Measurements from ENCODE around the gene TUBB2A. TPM values are rescaled to one million over a fixed set of nuclear protein-coding genes. Genes with fewer than 3 reads are reported as not detected.

Gene TUBB2A
- 48.0 TPM for total RNA-seq
- 1 to 10 TPM; 4.8 to 8.0 (median 6.7) TPM for polyA plus RNA-seq

- peaks cover 0 to 3% (median 0%) of the 10 kb centered on the region in 7 donors for H3K9me3 Mint-ChIP-seq
- peaks cover 4% of the 10 kb centered on the region for H3K27me3 Mint-ChIP-seq
- no peaks in the 10 kb centered on the region for H3K27me3 ChIP-seq (ENCODE audit: control insufficient read depth, insufficient read depth, low read length)
- H3K27ac ChIP-seq (ENCODE audit: insufficient read depth, low read length, poor library complexity, severe bottlenecking) = peak within 1 kb of the TSS; percentile 81
- peaks cover 10% of the 10 kb centered on the region for H3K36me3 Mint-ChIP-seq
- peak within 1 kb of the TSS; percentile 94 to 96 (median 95) for H3K27ac Mint-ChIP-seq
- peak; percentile 83 to 91 (median 84) for DNase-seq
- H3K4me3 ChIP-seq (ENCODE audit: low read depth, low read length) = peak within 1 kb of the TSS; percentile 80
- H3K4me1 ChIP-seq (ENCODE audit: control insufficient read depth, insufficient read depth, low read length, poor library complexity, severe bottlenecking) = peaks cover 39% of the 10 kb centered on the region
- no peaks in the 10 kb centered on the region for H3K9me3 ChIP-seq (ENCODE audit: control insufficient read depth in 2 of 2, low read length in 2 of 2)
- ATAC-seq (ENCODE audit: low read depth in 2 of 2) = peak; percentile 70 to 71
- peak within 1 kb of the TSS; percentile 88 to 96 (median 91) for H3K4me3 Mint-ChIP-seq
- peaks cover 10 to 52% (median 26%) of the 10 kb centered on the region in 4 donors for H3K4me1 Mint-ChIP-seq
- H3K36me3 ChIP-seq (ENCODE audit: control insufficient read depth, insufficient read depth, low read length) = no peaks in the 10 kb centered on the region
Observed at GRCh38 chr6:3157131-3157933, at the start of gene TUBB2A. TSS of gene TUBB2A (minus strand) at chr6:3157544. CDS start at chr6:3157463, 81 bp downstream.

GRCh38 chr6:3206339-3207015 is 49.1 kb upstream of the TUBB2A start:
- no peaks in the 10 kb centered on the region for H3K9me3 ChIP-seq (ENCODE audit: control insufficient read depth in 2 of 2, low read length in 2 of 2)
- Mint-ChIP-seq H3K27me3 (peaks cover 15% of the 10 kb centered on the region), H3K27ac (no peak overlapping the region), H3K9me3 (peaks cover 0 to 8% (median 1%) of the 10 kb centered on the region in 7 donors), H3K4me3 (no peak overlapping the region), H3K4me1 (peaks cover 3 to 16% (median 10%) of the 10 kb centered on the region in 4 donors), H3K36me3 (no peaks in the 10 kb centered on the region)
- H3K27ac ChIP-seq (ENCODE audit: insufficient read depth, low read length, poor library complexity, severe bottlenecking) = no peak overlapping the region
- DNase-seq = no peak
- ATAC-seq (ENCODE audit: low read depth in 2 of 2) = no peak
- H3K27me3 ChIP-seq (ENCODE audit: control insufficient read depth, insufficient read depth, low read length) = peaks cover 4% of the 10 kb centered on the region
- H3K4me1 ChIP-seq (ENCODE audit: control insufficient read depth, insufficient read depth, low read length, poor library complexity, severe bottlenecking) = peaks cover 11% of the 10 kb centered on the region
- H3K4me3 ChIP-seq (ENCODE audit: low read depth, low read length) = no peak overlapping the region
- H3K36me3 ChIP-seq (ENCODE audit: control insufficient read depth, insufficient read depth, low read length) = no peaks in the 10 kb centered on the region

GRCh38 chr6:3205913-3206312 is 48.6 kb upstream of the TUBB2A start:
- H3K4me3 ChIP-seq (ENCODE audit: low read depth, low read length) = no peak overlapping the region
- Mint-ChIP-seq H3K9me3 (peaks cover 0 to 8% (median 1%) of the 10 kb centered on the region in 7 donors), H3K4me3 (no peak overlapping the region), H3K4me1 (peaks cover 3 to 16% (median 10%) of the 10 kb centered on the region in 4 donors), H3K36me3 (no peaks in the 10 kb centered on the region), H3K27ac (no peak overlapping the region), H3K27me3 (peaks cover 15% of the 10 kb centered on the region)
- peaks cover 4% of the 10 kb centered on the region for H3K27me3 ChIP-seq (ENCODE audit: control insufficient read depth, insufficient read depth, low read length)
- H3K27ac ChIP-seq (ENCODE audit: insufficient read depth, low read length, poor library complexity, severe bottlenecking) = no peak overlapping the region
- no peak for DNase-seq
- H3K9me3 ChIP-seq (ENCODE audit: control insufficient read depth in 2 of 2, low read length in 2 of 2) = no peaks in the 10 kb centered on the region
- H3K4me1 ChIP-seq (ENCODE audit: control insufficient read depth, insufficient read depth, low read length, poor library complexity, severe bottlenecking) = peaks cover 11% of the 10 kb centered on the region
- ATAC-seq (ENCODE audit: low read depth in 2 of 2) = no peak
- H3K36me3 ChIP-seq (ENCODE audit: control insufficient read depth, insufficient read depth, low read length) = no peaks in the 10 kb centered on the region

- no peak overlapping the region for H3K27ac ChIP-seq (ENCODE audit: insufficient read depth, low read length, poor library complexity, severe bottlenecking)
- peaks cover 0 to 8% (median 1%) of the 10 kb centered on the region in 7 donors for H3K9me3 Mint-ChIP-seq
- H3K36me3 Mint-ChIP-seq = no peaks in the 10 kb centered on the region
- H3K4me1 Mint-ChIP-seq = peaks cover 3 to 16% (median 10%) of the 10 kb centered on the region in 4 donors
- peaks cover 15% of the 10 kb centered on the region for H3K27me3 Mint-ChIP-seq
- ATAC-seq (ENCODE audit: low read depth in 2 of 2) (no peak), DNase-seq (no peak)
- peaks cover 11% of the 10 kb centered on the region for H3K4me1 ChIP-seq (ENCODE audit: control insufficient read depth, insufficient read depth, low read length, poor library complexity, severe bottlenecking)
- no peak overlapping the region for H3K4me3 Mint-ChIP-seq
- no peak overlapping the region for H3K27ac Mint-ChIP-seq
- H3K4me3 ChIP-seq (ENCODE audit: low read depth, low read length) = no peak overlapping the region
- no peaks in the 10 kb centered on the region for H3K9me3 ChIP-seq (ENCODE audit: control insufficient read depth in 2 of 2, low read length in 2 of 2)
- H3K27me3 ChIP-seq (ENCODE audit: control insufficient read depth, insufficient read depth, low read length) = peaks cover 9% of the 10 kb centered on the region
- H3K36me3 ChIP-seq (ENCODE audit: control insufficient read depth, insufficient read depth, low read length) = no peaks in the 10 kb centered on the region
Observed at GRCh38 chr6:3204921-3205320, 47.6 kb upstream of the TUBB2A start.

- Mint-ChIP-seq H3K27me3 (peaks cover 11% of the 10 kb centered on the region), H3K4me1 (no peaks in the 10 kb centered on the region), H3K27ac (no peak overlapping the region), H3K36me3 (no peaks in the 10 kb centered on the region), H3K9me3 (peaks cover 0 to 8% (median 1%) of the 10 kb centered on the region in 7 donors), H3K4me3 (no peak overlapping the region)
- Histone ChIP-seq H3K36me3 (ENCODE audit: control insufficient read depth, insufficient read depth, low read length) (no peaks in the 10 kb centered on the region), H3K4me3 (ENCODE audit: low read depth, low read length) (no peak overlapping the region), H3K9me3 (ENCODE audit: control insufficient read depth in 2 of 2, low read length in 2 of 2) (no peaks in the 10 kb centered on the region), H3K4me1 (ENCODE audit: control insufficient read depth, insufficient read depth, low read length, poor library complexity, severe bottlenecking) (no peaks in the 10 kb centered on the region), H3K27ac (ENCODE audit: insufficient read depth, low read length, poor library complexity, severe bottlenecking) (no peak overlapping the region), H3K27me3 (ENCODE audit: control insufficient read depth, insufficient read depth, low read length) (peaks cover 11% of the 10 kb centered on the region)
- no peak for DNase-seq
- ATAC-seq (ENCODE audit: low read depth in 2 of 2) = no peak
Observed at GRCh38 chr6:3202999-3203696, 45.8 kb upstream of the TUBB2A start.

GRCh38 chr6:3201388-3201787 is 44.0 kb upstream of the TUBB2A start:
- Mint-ChIP-seq H3K9me3 (peaks cover 0 to 8% (median 1%) of the 10 kb centered on the region in 7 donors), H3K27ac (no peak overlapping the region), H3K27me3 (peaks cover 11% of the 10 kb centered on the region), H3K4me3 (no peak overlapping the region), H3K36me3 (no peaks in the 10 kb centered on the region), H3K4me1 (no peaks in the 10 kb centered on the region)
- no peaks in the 10 kb centered on the region for H3K4me1 ChIP-seq (ENCODE audit: control insufficient read depth, insufficient read depth, low read length, poor library complexity, severe bottlenecking)
- no peaks in the 10 kb centered on the region for H3K9me3 ChIP-seq (ENCODE audit: control insufficient read depth in 2 of 2, low read length in 2 of 2)
- DNase-seq = no peak
- no peak for ATAC-seq (ENCODE audit: low read depth in 2 of 2)
- H3K4me3 ChIP-seq (ENCODE audit: low read depth, low read length) = no peak overlapping the region
- H3K36me3 ChIP-seq (ENCODE audit: control insufficient read depth, insufficient read depth, low read length) = no peaks in the 10 kb centered on the region
- no peak overlapping the region for H3K27ac ChIP-seq (ENCODE audit: insufficient read depth, low read length, poor library complexity, severe bottlenecking)
- H3K27me3 ChIP-seq (ENCODE audit: control insufficient read depth, insufficient read depth, low read length) = peaks cover 11% of the 10 kb centered on the region

GRCh38 chr6:3200682-3201081 is 43.3 kb upstream of the TUBB2A start:
- peaks cover 11% of the 10 kb centered on the region for H3K27me3 Mint-ChIP-seq
- H3K9me3 Mint-ChIP-seq = peaks cover 0 to 8% (median 1%) of the 10 kb centered on the region in 7 donors
- Histone ChIP-seq H3K4me3 (ENCODE audit: low read depth, low read length) (no peak overlapping the region), H3K27me3 (ENCODE audit: control insufficient read depth, insufficient read depth, low read length) (peaks cover 11% of the 10 kb centered on the region), H3K9me3 (ENCODE audit: control insufficient read depth in 2 of 2, low read length in 2 of 2) (no peaks in the 10 kb centered on the region), H3K4me1 (ENCODE audit: control insufficient read depth, insufficient read depth, low read length, poor library complexity, severe bottlenecking) (no peaks in the 10 kb centered on the region), H3K36me3 (ENCODE audit: control insufficient read depth, insufficient read depth, low read length) (no peaks in the 10 kb centered on the region), H3K27ac (ENCODE audit: insufficient read depth, low read length, poor library complexity, severe bottlenecking) (no peak overlapping the region)
- H3K4me1 Mint-ChIP-seq = no peaks in the 10 kb centered on the region
- ATAC-seq (ENCODE audit: low read depth in 2 of 2) = no peak
- H3K27ac Mint-ChIP-seq = no peak overlapping the region
- no peak for DNase-seq
- H3K4me3 Mint-ChIP-seq = no peak overlapping the region
- no peaks in the 10 kb centered on the region for H3K36me3 Mint-ChIP-seq
